ENCODE data around the gene HOOK1. TPM values are rescaled to one million over a fixed set of nuclear protein-coding genes. Genes with fewer than 3 reads are reported as not detected.
"Not testable (repeated sequence)": the region's sequence is repeated elsewhere in the genome, so short reads cannot be mapped to it uniquely, and the experiment has no call there.

Gene HOOK1
- total RNA-seq, 1 donor from 2014 or later, result 12.1 TPM

DNA sequence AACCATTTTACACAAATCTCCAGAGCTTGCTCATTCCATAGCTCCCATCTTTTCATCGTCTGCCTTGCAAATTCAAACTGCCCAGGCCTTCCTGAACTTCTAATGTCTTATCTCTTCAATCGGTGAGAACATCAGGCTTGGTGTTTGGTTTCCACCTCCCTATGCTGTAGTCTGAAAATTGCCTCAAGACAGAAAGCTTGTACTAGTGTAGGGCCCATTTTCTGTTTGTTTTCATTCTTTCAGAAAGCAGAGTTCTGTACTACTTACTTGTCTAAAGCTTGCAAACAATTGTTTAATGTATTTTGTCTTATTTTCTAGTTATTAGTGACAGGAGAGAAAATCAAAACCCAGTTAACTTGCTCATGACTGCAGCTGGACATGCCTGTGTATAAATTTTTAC, 16.8 kb downstream of the HOOK1 start:
- Histone ChIP-seq H3K4me3 (no peak overlapping the region), H3K27me3 (no peaks in the 10 kb centered on the region), H3K27ac (no peak overlapping the region), H3K9ac (no peak overlapping the region), H3F3A (ENCODE audit: low read depth) (no peaks in the 10 kb centered on the region), H3K4me1 (no peaks in the 10 kb centered on the region), H3K36me3 (no peaks in the 10 kb centered on the region), H4K20me1 (ENCODE audit: low read depth) (no peaks in the 10 kb centered on the region), H3K9me3 (ENCODE audit: low read depth) (no peaks in the 10 kb centered on the region), H3K79me2 (ENCODE audit: low read depth) (no peaks in the 10 kb centered on the region), H2AFZ (replicated peaks) (no peak overlapping the region), H3K4me2 (no peak overlapping the region)
- no peaks in the 10 kb centered on the region for H3K9me3 Mint-ChIP-seq
- no peaks in the 10 kb centered on the region for H3K4me1 Mint-ChIP-seq
- H3K36me3 Mint-ChIP-seq, result no peaks in the 10 kb centered on the region
- H3K27ac Mint-ChIP-seq, result no peak overlapping the region
- no peak overlapping the region for H3K4me3 Mint-ChIP-seq
- TF ChIP-seq EZH2phosphoT487 (IDR thresholded peaks at IDR 0.05) (no peak), EZH2 (IDR thresholded peaks at IDR 0.05) (no peak)
- TF ChIP-seq, protein P1, sequence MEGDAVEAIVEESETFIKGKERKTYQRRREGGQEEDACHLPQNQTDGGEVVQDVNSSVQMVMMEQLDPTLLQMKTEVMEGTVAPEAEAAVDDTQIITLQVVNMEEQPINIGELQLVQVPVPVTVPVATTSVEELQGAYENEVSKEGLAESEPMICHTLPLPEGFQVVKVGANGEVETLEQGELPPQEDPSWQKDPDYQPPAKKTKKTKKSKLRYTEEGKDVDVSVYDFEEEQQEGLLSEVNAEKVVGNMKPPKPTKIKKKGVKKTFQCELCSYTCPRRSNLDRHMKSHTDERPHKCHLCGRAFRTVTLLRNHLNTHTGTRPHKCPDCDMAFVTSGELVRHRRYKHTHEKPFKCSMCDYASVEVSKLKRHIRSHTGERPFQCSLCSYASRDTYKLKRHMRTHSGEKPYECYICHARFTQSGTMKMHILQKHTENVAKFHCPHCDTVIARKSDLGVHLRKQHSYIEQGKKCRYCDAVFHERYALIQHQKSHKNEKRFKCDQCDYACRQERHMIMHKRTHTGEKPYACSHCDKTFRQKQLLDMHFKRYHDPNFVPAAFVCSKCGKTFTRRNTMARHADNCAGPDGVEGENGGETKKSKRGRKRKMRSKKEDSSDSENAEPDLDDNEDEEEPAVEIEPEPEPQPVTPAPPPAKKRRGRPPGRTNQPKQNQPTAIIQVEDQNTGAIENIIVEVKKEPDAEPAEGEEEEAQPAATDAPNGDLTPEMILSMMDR (IDR thresholded peaks at IDR 0.05), result no peak
- H3K27me3 Mint-ChIP-seq (ENCODE audit: insufficient read depth, low read depth), result no peaks in the 10 kb centered on the region
- DNase-seq (ENCODE audit: low spot score), result no peak

GRCh38 chr1:59833022-59833421, 18.3 kb downstream of the HOOK1 start:
- H3K36me3 ChIP-seq, result no peaks in the 10 kb centered on the region
- no peak overlapping the region for H3K27ac ChIP-seq
- Mint-ChIP-seq H3K27ac (no peak overlapping the region), H3K27me3 (ENCODE audit: insufficient read depth, low read depth) (no peaks in the 10 kb centered on the region), H3K36me3 (no peaks in the 10 kb centered on the region), H3K4me3 (no peak overlapping the region), H3K9me3 (no peaks in the 10 kb centered on the region), H3K4me1 (no peaks in the 10 kb centered on the region)
- no peak overlapping the region for H3K4me2 ChIP-seq
- no peaks in the 10 kb centered on the region for H3K4me1 ChIP-seq
- H3K27me3 ChIP-seq, result no peaks in the 10 kb centered on the region
- H3F3A ChIP-seq (ENCODE audit: low read depth), result no peaks in the 10 kb centered on the region
- no peaks in the 10 kb centered on the region for H4K20me1 ChIP-seq (ENCODE audit: low read depth)
- H2AFZ ChIP-seq (replicated peaks), result no peak overlapping the region
- H3K9ac ChIP-seq, result no peak overlapping the region
- DNase-seq (ENCODE audit: low spot score), result no peak
- H3K4me3 ChIP-seq, result no peak overlapping the region
- no peaks in the 10 kb centered on the region for H3K79me2 ChIP-seq (ENCODE audit: low read depth)
- no peaks in the 10 kb centered on the region for H3K9me3 ChIP-seq (ENCODE audit: low read depth)
- TF ChIP-seq EZH2phosphoT487 (IDR thresholded peaks at IDR 0.05) (no peak), EZH2 (IDR thresholded peaks at IDR 0.05) (no peak)
- TF ChIP-seq, protein P1 (IDR thresholded peaks at IDR 0.05), result no peak

- Histone ChIP-seq H3K4me2 (no peak overlapping the region), H3K9ac (no peak overlapping the region), H3K36me3 (no peaks in the 10 kb centered on the region), H3K9me3 (ENCODE audit: low read depth) (no peaks in the 10 kb centered on the region), H2AFZ (replicated peaks) (no peak overlapping the region), H3K79me2 (ENCODE audit: low read depth) (no peaks in the 10 kb centered on the region), H3K4me3 (no peak overlapping the region), H3K27ac (no peak overlapping the region), H3K27me3 (no peaks in the 10 kb centered on the region), H4K20me1 (ENCODE audit: low read depth) (no peaks in the 10 kb centered on the region), H3K4me1 (no peaks in the 10 kb centered on the region), H3F3A (ENCODE audit: low read depth) (no peaks in the 10 kb centered on the region)
- DNase-seq (ENCODE audit: low spot score), result no peak
- Mint-ChIP-seq H3K4me3 (no peak overlapping the region), H3K9me3 (no peaks in the 10 kb centered on the region), H3K36me3 (no peaks in the 10 kb centered on the region), H3K27ac (no peak overlapping the region), H3K4me1 (no peaks in the 10 kb centered on the region), H3K27me3 (ENCODE audit: insufficient read depth, low read depth) (no peaks in the 10 kb centered on the region)
- no peak for TF ChIP-seq EZH2phosphoT487 (IDR thresholded peaks at IDR 0.05)
- no peak for TF ChIP-seq EZH2 (IDR thresholded peaks at IDR 0.05)
- TF ChIP-seq, protein P1 (IDR thresholded peaks at IDR 0.05), result no peak
Measured at GRCh38 chr1:59833991-59834390, 19.2 kb downstream of the HOOK1 start.

DNA sequence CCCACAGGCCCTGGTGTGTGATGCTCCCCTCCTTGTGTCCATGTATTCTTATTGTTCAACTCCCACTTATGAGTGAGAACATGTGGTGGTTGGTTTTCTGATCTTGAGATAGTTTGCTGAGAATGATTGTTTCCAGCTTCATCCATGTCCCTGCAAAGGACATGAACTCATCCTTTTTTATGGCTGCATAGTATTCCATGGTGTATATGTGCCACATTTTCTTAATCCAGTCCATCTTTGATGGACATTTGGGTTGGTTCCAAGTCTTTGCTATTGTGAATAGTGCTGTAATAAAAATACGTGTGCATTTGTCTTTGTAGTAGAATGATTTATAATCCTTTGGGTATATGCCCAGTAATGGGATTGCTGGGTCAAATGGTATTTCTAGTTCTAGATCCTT, 23.1 kb downstream of the HOOK1 start:
- H3K27ac ChIP-seq; H3K36me3 ChIP-seq; H3K27ac Mint-ChIP-seq; H3K4me3 ChIP-seq; H3K27me3 Mint-ChIP-seq (ENCODE audit: insufficient read depth, low read depth); H3K4me2 ChIP-seq; H3K9ac ChIP-seq; H3K4me1 ChIP-seq; H3F3A ChIP-seq (ENCODE audit: low read depth); H3K79me2 ChIP-seq (ENCODE audit: low read depth); H3K9me3 ChIP-seq (ENCODE audit: low read depth); H3K36me3 Mint-ChIP-seq; DNase-seq (ENCODE audit: low spot score); H3K4me1 Mint-ChIP-seq; H3K9me3 Mint-ChIP-seq; H2AFZ ChIP-seq (replicated peaks); H3K27me3 ChIP-seq; H3K4me3 Mint-ChIP-seq; H4K20me1 ChIP-seq (ENCODE audit: low read depth): not testable (repeated sequence)
